GM23338 (cell line): Measurements from ENCODE around the gene MAGEA4. TPM values are rescaled to one million over a fixed set of nuclear protein-coding genes. Genes with fewer than 3 reads are reported as not detected.
A peak's percentile ranks its signal among the peaks of the same experiment; 100 is the strongest.

ENCODE experiments used
- ATAC-seq: fragments of 200-7000 bp; cut with Tn5 transposase; 3 replicates; pipeline ENCODE4 v1.9.1; 2020
- DNase-seq: peaks from one replicate; pipeline ENCODE4 v3.0.0-alpha.2; 2015; ENCODE audit warnings: low spot score
- H2AFZ ChIP-seq: fragments of 200-600 bp; sonication (generic); 2 replicates; pipeline ENCODE4 v1.8.0; 2016; ENCODE audit warnings: antibody characterized with exemption, mild to moderate bottlenecking, moderate library complexity
- H3F3A ChIP-seq: fragments of 200-600 bp; sonication (generic); replicated peaks from 2 replicates; pipeline ENCODE4 v1.8.0; 2017; ENCODE audit warnings: antibody characterized with exemption, mixed run types, low read depth
- H3K27ac ChIP-seq: fragments of 200-600 bp; sonication (generic); 2 replicates; pipeline ENCODE4 v1.6.1; 2016; ENCODE audit warnings: low read depth
- H3K27me3 ChIP-seq: fragments of 200-600 bp; sonication (generic); 2 replicates; pipeline ENCODE4 v1.8.0; 2016; ENCODE audit warnings: mild to moderate bottlenecking, mixed run types, moderate library complexity; ENCODE audit not compliant: insufficient read depth
- H3K36me3 ChIP-seq: fragments of 200-600 bp; sonication (generic); 2 replicates; pipeline ENCODE4 v1.8.0; 2016; ENCODE audit warnings: mild to moderate bottlenecking; ENCODE audit not compliant: insufficient read depth
- H3K4me1 ChIP-seq: fragments of 200-600 bp; sonication (generic); 2 replicates; pipeline ENCODE4 v1.8.0; 2016; ENCODE audit warnings: mild to moderate bottlenecking, moderate library complexity; ENCODE audit not compliant: insufficient read depth
- H3K4me2 ChIP-seq: fragments of 200-600 bp; sonication (generic); 2 replicates; pipeline ENCODE4 v1.7.1; 2017; ENCODE audit warnings: mixed run types
- H3K4me3 ChIP-seq: fragments of 200-600 bp; sonication (generic); 2 replicates; pipeline ENCODE4 v1.6.1; 2016; ENCODE audit warnings: mixed run types
- H3K79me2 ChIP-seq: fragments of 200-600 bp; sonication (generic); replicated peaks from 2 replicates; pipeline ENCODE4 v1.8.0; 2017; ENCODE audit warnings: mild to moderate bottlenecking; ENCODE audit not compliant: insufficient read depth
- H3K9me2 ChIP-seq: fragments of 200-600 bp; sonication (generic); 2 replicates; pipeline ENCODE4 v1.8.0; 2017; ENCODE audit not compliant: insufficient read depth
- H4K20me1 ChIP-seq: fragments of 200-600 bp; sonication (generic); replicated peaks from 2 replicates; pipeline ENCODE4 v1.8.0; 2017; ENCODE audit warnings: mild to moderate bottlenecking; ENCODE audit not compliant: insufficient read depth
- H3K27ac Mint-ChIP-seq: 2 replicates; pipeline ENCODE4 v1.8.0; 2020; ENCODE audit warnings: inconsistent platforms, mild to moderate bottlenecking, moderate library complexity, mixed read lengths
- H3K27me3 Mint-ChIP-seq: 3 replicates; pipeline ENCODE4 v1.8.0; 2022; ENCODE audit warnings: low read depth, mild to moderate bottlenecking, moderate library complexity, mixed read lengths, inconsistent platforms; ENCODE audit not compliant: insufficient read depth, poor library complexity
- H3K36me3 Mint-ChIP-seq: 3 replicates; pipeline ENCODE4 v1.8.0; 2021; ENCODE audit warnings: low read depth, mild to moderate bottlenecking, inconsistent platforms, moderate library complexity, mixed read lengths
- H3K4me1 Mint-ChIP-seq: 3 replicates; pipeline ENCODE4 v1.8.0; 2020; ENCODE audit warnings: mild to moderate bottlenecking, inconsistent platforms, mixed read lengths
- H3K4me3 Mint-ChIP-seq: 3 replicates; pipeline ENCODE4 v1.8.0; 2021; ENCODE audit warnings: moderate library complexity, mild to moderate bottlenecking, inconsistent platforms, mixed read lengths
- H3K9me3 Mint-ChIP-seq: 3 replicates; pipeline ENCODE4 v1.8.0; 2020; ENCODE audit warnings: moderate library complexity, mild to moderate bottlenecking, inconsistent platforms, mixed read lengths
- CREB1 ChIP-seq: fragments of 250-450 bp; sonication (Bioruptor Pico); IDR thresholded peaks from 2 replicates; pipeline ENCODE4 v1.5.0; 2020; ENCODE audit warnings: low read depth, mild to moderate bottlenecking, moderate library complexity
- EZH2 ChIP-seq: fragments of 200-600 bp; sonication (generic); IDR thresholded peaks from one replicate; pipeline ENCODE4 v1.8.0; 2017; ENCODE audit warnings: antibody characterized with exemption, mild to moderate bottlenecking, low read depth; ENCODE audit not compliant: unreplicated experiment
- EZH2phosphoT487 ChIP-seq: fragments of 200-600 bp; sonication (generic); IDR thresholded peaks from one replicate; pipeline ENCODE4 v1.8.1; 2018; ENCODE audit warnings: antibody characterized with exemption; ENCODE audit not compliant: unreplicated experiment
- JUNB ChIP-seq: IDR thresholded peaks from one replicate; pipeline ENCODE4 v1.6.1; 2016; ENCODE audit warnings: antibody characterized with exemption; ENCODE audit not compliant: unreplicated experiment
- NANOG ChIP-seq: IDR thresholded peaks from 2 replicates; pipeline ENCODE4 v1.6.1; 2016; ENCODE audit warnings: antibody characterized with exemption, borderline replicate concordance
- POLR2AphosphoS5 ChIP-seq: IDR thresholded peaks from 2 replicates; pipeline ENCODE4 v1.6.1; 2016; ENCODE audit warnings: antibody characterized with exemption, low read depth
- STAT1 ChIP-seq: IDR thresholded peaks from one replicate; pipeline ENCODE4 v1.6.1; 2016; ENCODE audit warnings: antibody characterized with exemption; ENCODE audit not compliant: unreplicated experiment
- ZNF331 ChIP-seq: fragments of 250-450 bp; sonication (Bioruptor Pico); IDR thresholded peaks from 2 replicates; pipeline ENCODE4 v1.5.0; 2020; ENCODE audit warnings: low read depth, mild to moderate bottlenecking, moderate library complexity
- polyA plus RNA-seq: library from polyadenylated mRNA; unstranded; fragments of >200 nt; fragmentation: Nextera tagmentation; extraction: Ambion mirVana; gene quantifications from 2 replicates; pipeline ENCODE4 v1.2.1, GENCODE V29; 2016
- total RNA-seq: library from RNA; depleted of rRNA; stranded (reverse); fragments of >200 nt; shearing (Covaris generic); gene quantifications from 2 replicates; pipeline ENCODE4 v1.2.3, GENCODE V29; 2014
- TF ChIP-seq, protein P1 (sequence below), 2 experiments: fragments of 200-600 bp in 1 of 2; sonication (generic) in 1 of 2; conservative IDR thresholded peaks; 2 replicates each; pipeline versions ENCODE4 v1.5.1 to v1.6.1; 2016 to 2017; ENCODE audit warnings: antibody characterized with exemption in 2 of 2, low read depth in 2 of 2, mild to moderate bottlenecking in 2 of 2, moderate library complexity in 1 of 2
- TF ChIP-seq, protein P2 (sequence below): IDR thresholded peaks from one replicate; pipeline ENCODE4 v1.6.1; 2018; ENCODE audit warnings: antibody characterized with exemption; ENCODE audit not compliant: unreplicated experiment
- TF ChIP-seq, protein P3 (sequence below): fragments of 250-450 bp; sonication (Bioruptor Pico); IDR thresholded peaks from 2 replicates; pipeline ENCODE4 v1.5.0; 2020; ENCODE audit warnings: mild to moderate bottlenecking, moderate library complexity
- TF ChIP-seq, protein P4 (sequence below): IDR thresholded peaks from 2 replicates; pipeline ENCODE4 v1.6.1; 2016; ENCODE audit warnings: antibody characterized with exemption

The MAGEA4 gene
- total and polyA plus RNA-seq, 2 experiments from 2014 or later = 0.73 to 2.8 TPM

DNA sequence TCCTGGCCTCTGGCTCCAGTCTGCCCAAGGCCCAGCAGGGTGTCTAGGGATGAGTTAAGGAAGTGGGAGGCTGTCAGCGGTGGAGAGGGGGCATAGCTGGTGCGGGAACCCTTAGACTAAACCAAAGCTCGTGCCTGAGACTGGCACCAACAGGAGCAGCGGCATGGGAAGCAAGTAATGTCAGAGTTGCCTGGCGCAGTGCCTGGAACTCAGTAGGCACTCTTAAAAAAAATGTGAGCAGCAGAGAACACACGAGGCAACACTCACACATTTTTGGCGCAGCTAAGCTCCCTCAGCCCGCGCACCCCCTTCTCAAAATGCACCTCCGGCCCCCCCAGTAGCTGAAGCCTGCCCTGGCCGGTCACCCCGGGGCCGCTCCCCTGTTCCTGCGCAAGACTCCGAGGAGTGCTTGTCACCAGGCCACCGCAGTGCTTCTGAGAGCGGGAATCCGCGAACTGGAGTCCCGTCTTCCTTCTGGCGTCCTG, 61.2 kb downstream of the MAGEA4 start:
- peaks cover 17% of the 10 kb centered on the region for H3K27me3 ChIP-seq
- H3K36me3 Mint-ChIP-seq = peaks cover 9% of the 10 kb centered on the region
- H3K9me2 ChIP-seq = no peaks in the 10 kb centered on the region
- H3K27me3 Mint-ChIP-seq = peaks cover 25% of the 10 kb centered on the region
- peaks cover 5% of the 10 kb centered on the region; the same call in 1 of the 2 replicates for H3K4me1 ChIP-seq
- no peaks in the 10 kb centered on the region for H3K36me3 ChIP-seq
- peaks cover 12% of the 10 kb centered on the region for H3K4me1 Mint-ChIP-seq
- peak overlapping the region; percentile 46 for H3K4me3 ChIP-seq
- no peak overlapping the region for H3K27ac ChIP-seq
- peak overlapping the region; percentile 68 for H3K4me3 Mint-ChIP-seq
- peak overlapping the region; percentile 68 for H3K4me2 ChIP-seq
- H3K79me2 ChIP-seq = 0 out of 2 replicates have a peak, but pooled peaks cover 3% of the 10 kb centered on the region
- no peaks in the 10 kb centered on the region for H4K20me1 ChIP-seq
- DNase-seq = peak; percentile 16
- ATAC-seq = peak; percentile 46; the same call in 2 of the 3 replicates
- no peaks in the 10 kb centered on the region; the same call in 2 of the 3 replicates for H3K9me3 Mint-ChIP-seq
- H2AFZ ChIP-seq = 0 out of 2 replicates have a peak overlapping the region, but pooled peaks have one; percentile 32
- no peak for TF ChIP-seq CREB1
- no peak for TF ChIP-seq ZNF331 (CRISPR knock-in tag)
- TF ChIP-seq NANOG = no peak
- TF ChIP-seq, protein P1, sequence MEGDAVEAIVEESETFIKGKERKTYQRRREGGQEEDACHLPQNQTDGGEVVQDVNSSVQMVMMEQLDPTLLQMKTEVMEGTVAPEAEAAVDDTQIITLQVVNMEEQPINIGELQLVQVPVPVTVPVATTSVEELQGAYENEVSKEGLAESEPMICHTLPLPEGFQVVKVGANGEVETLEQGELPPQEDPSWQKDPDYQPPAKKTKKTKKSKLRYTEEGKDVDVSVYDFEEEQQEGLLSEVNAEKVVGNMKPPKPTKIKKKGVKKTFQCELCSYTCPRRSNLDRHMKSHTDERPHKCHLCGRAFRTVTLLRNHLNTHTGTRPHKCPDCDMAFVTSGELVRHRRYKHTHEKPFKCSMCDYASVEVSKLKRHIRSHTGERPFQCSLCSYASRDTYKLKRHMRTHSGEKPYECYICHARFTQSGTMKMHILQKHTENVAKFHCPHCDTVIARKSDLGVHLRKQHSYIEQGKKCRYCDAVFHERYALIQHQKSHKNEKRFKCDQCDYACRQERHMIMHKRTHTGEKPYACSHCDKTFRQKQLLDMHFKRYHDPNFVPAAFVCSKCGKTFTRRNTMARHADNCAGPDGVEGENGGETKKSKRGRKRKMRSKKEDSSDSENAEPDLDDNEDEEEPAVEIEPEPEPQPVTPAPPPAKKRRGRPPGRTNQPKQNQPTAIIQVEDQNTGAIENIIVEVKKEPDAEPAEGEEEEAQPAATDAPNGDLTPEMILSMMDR (conservative IDR thresholded peaks at IDR 0.05; ENCODE audit: low read depth in 2 of 2) = no peak
- no peak for TF ChIP-seq POLR2AphosphoS5
- no peak for TF ChIP-seq JUNB
- TF ChIP-seq EZH2 = no peak
- TF ChIP-seq, protein P2, sequence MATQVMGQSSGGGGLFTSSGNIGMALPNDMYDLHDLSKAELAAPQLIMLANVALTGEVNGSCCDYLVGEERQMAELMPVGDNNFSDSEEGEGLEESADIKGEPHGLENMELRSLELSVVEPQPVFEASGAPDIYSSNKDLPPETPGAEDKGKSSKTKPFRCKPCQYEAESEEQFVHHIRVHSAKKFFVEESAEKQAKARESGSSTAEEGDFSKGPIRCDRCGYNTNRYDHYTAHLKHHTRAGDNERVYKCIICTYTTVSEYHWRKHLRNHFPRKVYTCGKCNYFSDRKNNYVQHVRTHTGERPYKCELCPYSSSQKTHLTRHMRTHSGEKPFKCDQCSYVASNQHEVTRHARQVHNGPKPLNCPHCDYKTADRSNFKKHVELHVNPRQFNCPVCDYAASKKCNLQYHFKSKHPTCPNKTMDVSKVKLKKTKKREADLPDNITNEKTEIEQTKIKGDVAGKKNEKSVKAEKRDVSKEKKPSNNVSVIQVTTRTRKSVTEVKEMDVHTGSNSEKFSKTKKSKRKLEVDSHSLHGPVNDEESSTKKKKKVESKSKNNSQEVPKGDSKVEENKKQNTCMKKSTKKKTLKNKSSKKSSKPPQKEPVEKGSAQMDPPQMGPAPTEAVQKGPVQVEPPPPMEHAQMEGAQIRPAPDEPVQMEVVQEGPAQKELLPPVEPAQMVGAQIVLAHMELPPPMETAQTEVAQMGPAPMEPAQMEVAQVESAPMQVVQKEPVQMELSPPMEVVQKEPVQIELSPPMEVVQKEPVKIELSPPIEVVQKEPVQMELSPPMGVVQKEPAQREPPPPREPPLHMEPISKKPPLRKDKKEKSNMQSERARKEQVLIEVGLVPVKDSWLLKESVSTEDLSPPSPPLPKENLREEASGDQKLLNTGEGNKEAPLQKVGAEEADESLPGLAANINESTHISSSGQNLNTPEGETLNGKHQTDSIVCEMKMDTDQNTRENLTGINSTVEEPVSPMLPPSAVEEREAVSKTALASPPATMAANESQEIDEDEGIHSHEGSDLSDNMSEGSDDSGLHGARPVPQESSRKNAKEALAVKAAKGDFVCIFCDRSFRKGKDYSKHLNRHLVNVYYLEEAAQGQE = no peak
- no peak for TF ChIP-seq EZH2phosphoT487
- TF ChIP-seq, protein P3, sequence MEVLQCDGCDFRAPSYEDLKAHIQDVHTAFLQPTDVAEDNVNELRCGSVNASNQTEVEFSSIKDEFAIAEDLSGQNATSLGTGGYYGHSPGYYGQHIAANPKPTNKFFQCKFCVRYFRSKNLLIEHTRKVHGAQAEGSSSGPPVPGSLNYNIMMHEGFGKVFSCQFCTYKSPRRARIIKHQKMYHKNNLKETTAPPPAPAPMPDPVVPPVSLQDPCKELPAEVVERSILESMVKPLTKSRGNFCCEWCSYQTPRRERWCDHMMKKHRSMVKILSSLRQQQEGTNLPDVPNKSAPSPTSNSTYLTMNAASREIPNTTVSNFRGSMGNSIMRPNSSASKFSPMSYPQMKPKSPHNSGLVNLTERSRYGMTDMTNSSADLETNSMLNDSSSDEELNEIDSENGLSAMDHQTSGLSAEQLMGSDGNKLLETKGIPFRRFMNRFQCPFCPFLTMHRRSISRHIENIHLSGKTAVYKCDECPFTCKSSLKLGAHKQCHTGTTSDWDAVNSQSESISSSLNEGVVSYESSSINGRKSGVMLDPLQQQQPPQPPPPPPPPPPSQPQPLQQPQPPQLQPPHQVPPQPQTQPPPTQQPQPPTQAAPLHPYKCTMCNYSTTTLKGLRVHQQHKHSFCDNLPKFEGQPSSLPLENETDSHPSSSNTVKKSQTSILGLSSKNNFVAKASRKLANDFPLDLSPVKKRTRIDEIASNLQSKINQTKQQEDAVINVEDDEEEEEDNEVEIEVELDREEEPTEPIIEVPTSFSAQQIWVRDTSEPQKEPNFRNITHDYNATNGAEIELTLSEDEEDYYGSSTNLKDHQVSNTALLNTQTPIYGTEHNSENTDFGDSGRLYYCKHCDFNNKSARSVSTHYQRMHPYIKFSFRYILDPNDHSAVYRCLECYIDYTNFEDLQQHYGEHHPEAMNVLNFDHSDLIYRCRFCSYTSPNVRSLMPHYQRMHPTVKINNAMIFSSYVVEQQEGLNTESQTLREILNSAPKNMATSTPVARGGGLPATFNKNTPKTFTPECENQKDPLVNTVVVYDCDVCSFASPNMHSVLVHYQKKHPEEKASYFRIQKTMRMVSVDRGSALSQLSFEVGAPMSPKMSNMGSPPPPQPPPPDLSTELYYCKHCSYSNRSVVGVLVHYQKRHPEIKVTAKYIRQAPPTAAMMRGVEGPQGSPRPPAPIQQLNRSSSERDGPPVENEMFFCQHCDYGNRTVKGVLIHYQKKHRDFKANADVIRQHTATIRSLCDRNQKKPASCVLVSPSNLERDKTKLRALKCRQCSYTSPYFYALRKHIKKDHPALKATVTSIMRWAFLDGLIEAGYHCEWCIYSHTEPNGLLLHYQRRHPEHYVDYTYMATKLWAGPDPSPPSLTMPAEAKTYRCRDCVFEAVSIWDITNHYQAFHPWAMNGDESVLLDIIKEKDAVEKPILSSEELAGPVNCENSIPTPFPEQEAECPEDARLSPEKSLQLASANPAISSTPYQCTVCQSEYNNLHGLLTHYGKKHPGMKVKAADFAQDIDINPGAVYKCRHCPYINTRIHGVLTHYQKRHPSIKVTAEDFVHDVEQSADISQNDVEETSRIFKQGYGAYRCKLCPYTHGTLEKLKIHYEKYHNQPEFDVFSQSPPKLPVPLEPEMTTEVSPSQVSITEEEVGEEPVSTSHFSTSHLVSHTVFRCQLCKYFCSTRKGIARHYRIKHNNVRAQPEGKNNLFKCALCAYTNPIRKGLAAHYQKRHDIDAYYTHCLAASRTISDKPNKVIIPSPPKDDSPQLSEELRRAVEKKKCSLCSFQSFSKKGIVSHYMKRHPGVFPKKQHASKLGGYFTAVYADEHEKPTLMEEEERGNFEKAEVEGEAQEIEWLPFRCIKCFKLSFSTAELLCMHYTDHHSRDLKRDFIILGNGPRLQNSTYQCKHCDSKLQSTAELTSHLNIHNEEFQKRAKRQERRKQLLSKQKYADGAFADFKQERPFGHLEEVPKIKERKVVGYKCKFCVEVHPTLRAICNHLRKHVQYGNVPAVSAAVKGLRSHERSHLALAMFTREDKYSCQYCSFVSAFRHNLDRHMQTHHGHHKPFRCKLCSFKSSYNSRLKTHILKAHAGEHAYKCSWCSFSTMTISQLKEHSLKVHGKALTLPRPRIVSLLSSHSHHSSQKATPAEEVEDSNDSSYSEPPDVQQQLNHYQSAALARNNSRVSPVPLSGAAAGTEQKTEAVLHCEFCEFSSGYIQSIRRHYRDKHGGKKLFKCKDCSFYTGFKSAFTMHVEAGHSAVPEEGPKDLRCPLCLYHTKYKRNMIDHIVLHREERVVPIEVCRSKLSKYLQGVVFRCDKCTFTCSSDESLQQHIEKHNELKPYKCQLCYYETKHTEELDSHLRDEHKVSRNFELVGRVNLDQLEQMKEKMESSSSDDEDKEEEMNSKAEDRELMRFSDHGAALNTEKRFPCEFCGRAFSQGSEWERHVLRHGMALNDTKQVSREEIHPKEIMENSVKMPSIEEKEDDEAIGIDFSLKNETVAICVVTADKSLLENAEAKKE (CRISPR knock-in tag) = no peak
- TF ChIP-seq, protein P4, sequence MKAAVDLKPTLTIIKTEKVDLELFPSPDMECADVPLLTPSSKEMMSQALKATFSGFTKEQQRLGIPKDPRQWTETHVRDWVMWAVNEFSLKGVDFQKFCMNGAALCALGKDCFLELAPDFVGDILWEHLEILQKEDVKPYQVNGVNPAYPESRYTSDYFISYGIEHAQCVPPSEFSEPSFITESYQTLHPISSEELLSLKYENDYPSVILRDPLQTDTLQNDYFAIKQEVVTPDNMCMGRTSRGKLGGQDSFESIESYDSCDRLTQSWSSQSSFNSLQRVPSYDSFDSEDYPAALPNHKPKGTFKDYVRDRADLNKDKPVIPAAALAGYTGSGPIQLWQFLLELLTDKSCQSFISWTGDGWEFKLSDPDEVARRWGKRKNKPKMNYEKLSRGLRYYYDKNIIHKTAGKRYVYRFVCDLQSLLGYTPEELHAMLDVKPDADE = no peak
- no peak for TF ChIP-seq STAT1
- H3F3A ChIP-seq = no peaks in the 10 kb centered on the region
- no peak overlapping the region for H3K27ac Mint-ChIP-seq
